ENCODE results near the gene SPATA24.
"Not testable (repeated sequence)": the region's sequence is repeated elsewhere in the genome, so short reads cannot be mapped to it uniquely, and the experiment has no call there.

The SPATA24 gene

DNA sequence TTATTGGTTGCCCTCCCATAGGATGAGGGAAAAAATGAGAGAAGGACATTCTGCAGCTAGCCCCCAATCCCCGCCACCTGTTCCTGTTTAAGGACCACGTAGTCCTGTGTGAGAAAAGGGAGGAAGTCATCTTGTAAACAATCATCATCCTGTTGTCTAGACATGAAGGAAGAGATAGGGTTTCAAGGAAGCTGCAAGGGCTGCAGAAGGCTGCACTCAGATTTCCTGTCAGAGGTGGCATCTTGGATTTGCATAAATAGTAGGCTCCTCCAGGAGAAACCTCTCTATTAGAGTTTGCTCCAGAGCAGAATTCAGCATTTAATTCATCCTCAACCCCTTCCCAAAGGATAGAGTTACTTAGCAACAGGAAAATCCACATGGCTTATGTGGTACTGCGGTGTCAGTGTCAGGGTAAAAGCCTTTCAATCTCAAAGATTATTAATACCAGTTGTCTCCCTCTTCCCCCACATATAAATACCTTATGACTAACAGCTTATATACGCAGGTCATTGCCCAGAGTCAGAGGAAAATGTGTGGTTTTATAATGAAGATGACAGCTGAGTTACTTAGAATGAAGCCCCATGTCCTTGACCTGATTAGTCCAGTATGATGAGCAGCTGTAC lies 40.1 kb upstream of the SPATA24 start:
- TF ChIP-seq, protein P1, sequence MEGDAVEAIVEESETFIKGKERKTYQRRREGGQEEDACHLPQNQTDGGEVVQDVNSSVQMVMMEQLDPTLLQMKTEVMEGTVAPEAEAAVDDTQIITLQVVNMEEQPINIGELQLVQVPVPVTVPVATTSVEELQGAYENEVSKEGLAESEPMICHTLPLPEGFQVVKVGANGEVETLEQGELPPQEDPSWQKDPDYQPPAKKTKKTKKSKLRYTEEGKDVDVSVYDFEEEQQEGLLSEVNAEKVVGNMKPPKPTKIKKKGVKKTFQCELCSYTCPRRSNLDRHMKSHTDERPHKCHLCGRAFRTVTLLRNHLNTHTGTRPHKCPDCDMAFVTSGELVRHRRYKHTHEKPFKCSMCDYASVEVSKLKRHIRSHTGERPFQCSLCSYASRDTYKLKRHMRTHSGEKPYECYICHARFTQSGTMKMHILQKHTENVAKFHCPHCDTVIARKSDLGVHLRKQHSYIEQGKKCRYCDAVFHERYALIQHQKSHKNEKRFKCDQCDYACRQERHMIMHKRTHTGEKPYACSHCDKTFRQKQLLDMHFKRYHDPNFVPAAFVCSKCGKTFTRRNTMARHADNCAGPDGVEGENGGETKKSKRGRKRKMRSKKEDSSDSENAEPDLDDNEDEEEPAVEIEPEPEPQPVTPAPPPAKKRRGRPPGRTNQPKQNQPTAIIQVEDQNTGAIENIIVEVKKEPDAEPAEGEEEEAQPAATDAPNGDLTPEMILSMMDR (IDR thresholded peaks at IDR 0.05; ENCODE audit: insufficient read depth, low read depth, low read length, missing control alignments) = no peak
- H3K4me3 ChIP-seq (ENCODE audit: low read length) = no peak overlapping the region
- DNase-seq (ENCODE audit: low read depth) = peak; percentile 65

DNA sequence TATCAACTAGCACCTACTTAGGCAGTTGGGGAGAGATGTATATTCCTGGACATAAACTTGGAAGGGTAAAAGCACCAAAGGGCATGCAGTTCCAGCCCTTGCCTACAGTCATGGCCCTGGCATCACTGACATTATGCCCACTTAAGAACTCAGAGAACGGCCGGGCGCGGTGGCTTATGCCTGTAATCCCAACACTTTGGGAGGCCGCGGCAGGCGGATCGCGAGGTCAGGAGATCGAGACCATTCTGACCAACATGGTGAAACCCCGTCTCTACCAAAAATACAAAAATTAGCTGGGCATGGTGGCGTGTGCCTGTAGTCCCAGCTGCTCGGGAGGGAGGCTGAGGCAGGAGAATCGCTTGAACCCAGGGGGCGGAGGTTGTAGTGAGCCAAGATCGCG lies 36.5 kb upstream of the SPATA24 start:
- DNase-seq (ENCODE audit: low read depth); H3K4me3 ChIP-seq (ENCODE audit: low read length): not testable (repeated sequence)

DNA sequence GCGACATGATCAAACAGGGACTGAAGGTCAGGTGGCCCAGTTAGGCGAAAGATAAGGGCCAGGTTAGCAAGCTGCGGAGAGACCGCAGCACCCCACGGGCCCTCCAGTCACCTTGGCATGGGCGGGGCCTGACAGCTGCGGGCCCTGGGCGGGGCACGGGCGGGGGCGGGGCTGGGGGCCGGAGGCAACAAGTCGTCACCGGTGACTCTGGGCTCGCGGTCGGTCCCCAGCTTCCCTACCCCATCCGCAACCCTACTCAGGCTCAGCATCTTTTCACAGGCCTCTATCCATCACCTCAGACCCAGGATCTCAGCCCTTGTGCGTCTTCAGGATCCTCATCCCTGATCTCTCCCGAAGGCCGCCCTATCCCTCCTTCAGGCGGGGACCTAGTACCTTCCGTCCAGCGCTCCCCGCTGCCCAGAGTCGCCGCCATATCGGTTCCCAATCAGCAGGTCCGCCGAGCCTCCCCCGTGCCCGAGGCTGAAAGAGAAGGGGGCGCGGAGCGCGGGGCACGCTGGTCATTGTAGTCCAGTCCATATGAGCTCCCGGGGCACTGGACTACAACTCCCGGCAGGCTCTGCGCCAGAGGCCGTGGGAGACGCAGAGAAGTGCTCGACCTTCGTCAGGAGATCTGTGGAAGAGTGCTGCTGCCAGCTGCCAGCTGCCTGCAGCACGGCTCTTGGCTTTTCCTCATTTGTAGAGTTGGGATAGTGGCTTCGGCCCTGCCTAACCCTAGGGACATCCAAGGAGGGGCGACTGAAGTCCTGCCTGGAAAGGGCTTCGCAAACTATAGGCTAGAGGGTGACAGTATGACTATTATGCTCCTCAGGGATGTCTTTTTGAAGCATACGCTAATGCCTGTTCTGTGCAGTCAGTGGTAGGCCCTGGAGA lies 35.4 kb upstream of the SPATA24 start, which contains the start of gene DNAJC18:
Gene DNAJC18 (minus strand): TSS at position 513 of the 891 bp plus-strand sequence. CDS start 80 bp downstream, at position 433.
- DNase-seq (ENCODE audit: low read depth) = peak; percentile 85
- peak within 1 kb of the TSS; percentile 97 for H3K4me3 ChIP-seq (ENCODE audit: low read length)
- TF ChIP-seq, protein P1 (IDR thresholded peaks at IDR 0.05; ENCODE audit: insufficient read depth, low read depth, low read length, missing control alignments) = no peak

DNA sequence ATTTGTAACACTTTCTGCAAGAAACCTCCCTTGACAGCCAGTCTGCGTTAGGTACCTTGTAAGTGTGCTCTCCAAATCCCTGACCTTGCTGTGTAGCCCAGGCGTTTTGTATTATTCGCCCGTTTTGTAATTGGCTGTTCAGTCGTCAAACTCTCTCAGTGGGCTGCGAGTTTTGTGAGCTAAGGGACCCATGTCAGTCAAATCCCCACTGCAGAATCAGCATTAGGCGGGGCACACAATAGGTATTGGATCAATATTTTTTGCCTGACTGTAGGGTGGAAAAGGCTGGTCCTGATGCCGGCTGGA lies 34.8 kb upstream of the SPATA24 start:
- TF ChIP-seq, protein P1 (IDR thresholded peaks at IDR 0.05; ENCODE audit: insufficient read depth, low read depth, low read length, missing control alignments) = no peak
- DNase-seq (ENCODE audit: low read depth) = no peak
- peak overlapping the region; percentile 97 for H3K4me3 ChIP-seq (ENCODE audit: low read length)

DNA sequence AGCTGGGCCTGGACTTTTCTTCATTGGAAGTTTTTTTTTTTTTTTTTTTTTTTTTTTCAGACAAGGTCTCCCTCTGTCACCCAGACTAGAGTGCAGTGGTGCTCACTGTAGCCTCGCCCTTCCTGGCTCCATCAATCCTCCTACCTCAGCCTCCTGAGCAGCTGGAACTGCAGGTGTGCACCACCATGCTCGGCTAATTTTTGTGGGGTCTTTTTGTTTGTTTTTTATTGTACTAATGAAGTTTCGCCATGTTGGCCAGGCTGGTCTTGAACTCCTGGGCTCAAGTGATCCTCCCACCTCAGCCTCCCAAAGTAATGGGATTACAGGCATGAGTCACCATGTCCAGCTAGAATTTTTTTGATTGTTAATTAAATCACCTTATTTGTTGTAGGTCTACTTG lies 31.8 kb upstream of the SPATA24 start:
- no peak overlapping the region for H3K4me3 ChIP-seq (ENCODE audit: low read length)
- no peak for DNase-seq (ENCODE audit: low read depth)
- TF ChIP-seq, protein P1 (IDR thresholded peaks at IDR 0.05; ENCODE audit: insufficient read depth, low read depth, low read length, missing control alignments) = no peak

DNA sequence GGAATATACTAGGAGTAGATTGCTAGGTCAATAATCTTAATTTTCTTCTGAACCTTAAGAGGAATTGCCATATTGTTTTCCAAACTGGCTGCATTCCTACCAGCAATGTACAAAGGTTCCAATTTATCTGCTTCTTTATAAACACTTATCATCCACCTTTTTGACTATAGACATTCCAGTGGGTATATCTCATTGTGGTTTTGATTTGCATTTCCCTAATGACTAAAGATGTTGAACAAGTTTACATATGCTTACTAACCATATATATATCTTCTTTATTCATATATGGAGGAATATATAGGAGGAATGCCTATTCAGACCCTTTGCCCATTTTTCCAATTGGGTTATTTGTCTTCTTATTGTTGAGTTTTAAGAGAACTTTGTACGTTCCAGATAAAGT lies 27.8 kb upstream of the SPATA24 start:
- DNase-seq (ENCODE audit: low read depth) = peak; percentile 72
- H3K4me3 ChIP-seq (ENCODE audit: low read length) = no peak overlapping the region
- TF ChIP-seq, protein P1 (IDR thresholded peaks at IDR 0.05; ENCODE audit: insufficient read depth, low read depth, low read length, missing control alignments) = no peak

DNA sequence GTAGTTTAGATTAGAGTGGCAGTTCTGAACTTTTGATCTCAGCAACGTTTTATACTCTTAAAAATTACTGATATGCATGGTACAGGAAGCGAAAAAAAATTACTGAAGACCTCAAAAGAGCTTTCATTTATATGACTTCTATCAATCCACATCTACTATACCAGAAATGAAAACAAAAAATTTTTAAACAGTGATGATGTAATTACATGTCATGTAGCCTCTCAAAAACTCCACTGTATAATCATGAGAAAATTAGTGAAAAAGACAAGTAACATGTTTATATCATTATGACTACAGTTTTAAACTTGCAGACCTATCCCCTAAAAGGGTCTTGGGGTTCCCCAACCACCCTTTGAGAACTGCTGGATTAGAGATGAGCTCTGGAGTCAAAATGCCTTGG lies 26.1 kb upstream of the SPATA24 start:
- no peak for DNase-seq (ENCODE audit: low read depth)
- TF ChIP-seq, protein P1 (IDR thresholded peaks at IDR 0.05; ENCODE audit: insufficient read depth, low read depth, low read length, missing control alignments) = no peak

More for the DNA sequence above, 26.1 kb upstream of the SPATA24 start:
- H3K4me3 ChIP-seq (ENCODE audit: low read length) = no peak overlapping the region
